Measurements from ENCODE around the gene FBLN5.

- TF ChIP-seq POLR2AphosphoS5 (IDR thresholded peaks at IDR 0.05; ENCODE audit: borderline replicate concordance, low read depth, low read length) (no peak), EZH2 (IDR thresholded peaks at IDR 0.05) (no peak)
These were observed 62.8 kb downstream of the FBLN5 start for GRCh38 chr14:91884664-91885063.
